MCF 10A (cell line): Measurements from ENCODE around the gene MTUS2. TPM values are rescaled to one million over a fixed set of nuclear protein-coding genes. Genes with fewer than 3 reads are reported as not detected.

ENCODE experiments used
- BruUV-seq: library from RNA; stranded (reverse); fragments of 400-500 nt; replicated peaks from 2 replicates; lab custom pipeline; 2021; lab: Mats Ljungman, UMichigan
- CTCF ChIA-PET: fragments of 300-600 bp; sonication (Branson Sonifier 250); formaldehyde crosslinking; extraction: SDS; loops from one replicate; lab custom pipeline; 2021; ENCODE audit warnings: antibody characterized with exemption, inconsistent platforms; lab: Yijun Ruan, JAX
- POLR2A ChIA-PET: fragments of 300-600, 350-650 bp; sonication (Branson Sonifier 250); formaldehyde crosslinking; extraction: SDS; loops from one replicate; lab custom pipeline; 2020; ENCODE audit warnings: antibody characterized with exemption, inconsistent platforms; lab: Yijun Ruan, JAX
- DNase-seq: peaks from one replicate; pipeline ENCODE4 v3.0.0-alpha.2; 2018; ENCODE audit not compliant: unreplicated experiment
- H3K27ac Mint-ChIP-seq: one replicate; pipeline ENCODE4 v1.8.0; 2022; ENCODE audit warnings: mild to moderate bottlenecking, low read depth, mixed read lengths; ENCODE audit not compliant: unreplicated experiment
- H3K27me3 Mint-ChIP-seq: one replicate; pipeline ENCODE4 v1.8.0; 2022; ENCODE audit warnings: mixed read lengths; ENCODE audit not compliant: insufficient read depth, unreplicated experiment
- H3K36me3 Mint-ChIP-seq: one replicate; pipeline ENCODE4 v1.8.0; 2022; ENCODE audit warnings: mild to moderate bottlenecking, moderate library complexity, mixed read lengths; ENCODE audit not compliant: insufficient read depth, unreplicated experiment
- H3K4me1 Mint-ChIP-seq: one replicate; pipeline ENCODE4 v1.8.0; 2022; ENCODE audit warnings: mixed read lengths; ENCODE audit not compliant: insufficient read depth, unreplicated experiment
- H3K4me3 Mint-ChIP-seq: one replicate; pipeline ENCODE4 v1.8.0; 2022; ENCODE audit warnings: mild to moderate bottlenecking, moderate library complexity, mixed read lengths; ENCODE audit not compliant: unreplicated experiment
- H3K9me3 Mint-ChIP-seq: one replicate; pipeline ENCODE4 v1.8.0; 2022; ENCODE audit warnings: mixed read lengths; ENCODE audit not compliant: unreplicated experiment
- CTCF ChIP-seq: fragments of 200-600 bp; IDR thresholded peaks from one replicate; pipeline ENCODE4 v1.8.0; 2022; ENCODE audit warnings: antibody characterized with exemption, mild to moderate bottlenecking; ENCODE audit not compliant: unreplicated experiment
- intact Hi-C: fragments of 100-400 bp; cut with micrococcal nuclease; formaldehyde crosslinking; loops from 2 replicates; pipeline ENCODE4 v1.14.1; 2022
- total RNA-seq: library from RNA; stranded (reverse); gene quantifications from 2 replicates; pipeline ENCODE4 v1.2.3, GENCODE V29; 2022

Gene MTUS2
- total RNA-seq, 1 experiment from 2014 or later, result not detected

DNA sequence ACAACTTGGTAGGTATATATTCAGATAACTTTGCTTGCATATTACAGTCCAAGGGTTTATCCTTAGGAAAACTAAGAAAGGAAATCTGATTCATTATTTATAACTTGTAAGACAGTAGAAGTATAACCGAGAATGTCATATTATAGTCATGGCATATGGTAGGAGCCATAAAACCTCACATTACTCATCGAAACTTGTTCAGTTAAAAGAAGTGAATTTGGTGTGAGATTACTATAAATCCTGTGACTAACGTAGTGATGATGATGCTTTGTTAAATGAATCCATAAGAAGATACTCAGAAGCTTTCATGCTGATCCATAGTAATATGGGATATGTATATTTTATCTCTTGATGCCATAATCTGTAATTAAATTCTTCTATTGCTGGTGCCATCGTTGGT is 57.3 kb downstream of the MTUS2 start:
- H3K4me1 Mint-ChIP-seq, result no peaks in the 10 kb centered on the region
- H3K27me3 Mint-ChIP-seq, result no peaks in the 10 kb centered on the region
- H3K27ac Mint-ChIP-seq, result no peak overlapping the region
- no TSS peak for BruUV-seq
- peaks cover 27% of the 10 kb centered on the region for H3K9me3 Mint-ChIP-seq
- intact Hi-C loops, result no loop called here
- no peaks in the 10 kb centered on the region for H3K36me3 Mint-ChIP-seq
- H3K4me3 Mint-ChIP-seq, result no peak overlapping the region
- ChIA-PET POLR2A (no interaction called here), CTCF (interaction anchor here (1.0 kb wide), 1 partner anchor 12 kb away, joined by 4 read pairs; no protein-coding TSS in a partner anchor)
- no peak for DNase-seq
- no peak for TF ChIP-seq CTCF

- DNase-seq, result no peak
- Mint-ChIP-seq H3K27ac (no peak overlapping the region), H3K36me3 (no peaks in the 10 kb centered on the region), H3K9me3 (peaks cover 9% of the 10 kb centered on the region), H3K4me1 (no peaks in the 10 kb centered on the region), H3K27me3 (no peaks in the 10 kb centered on the region), H3K4me3 (no peak overlapping the region)
- BruUV-seq, result no TSS peak
- POLR2A ChIA-PET, result no interaction called here
- CTCF ChIA-PET, result no interaction called here
- no peak for TF ChIP-seq CTCF
- intact Hi-C loops, result no loop called here
These were observed 65.0 kb downstream of the MTUS2 start for GRCh38 chr13:28885181-28885580.

GRCh38 chr13:28889086-28889732 is 69.1 kb downstream of the MTUS2 start:
- DNase-seq, result no peak
- ChIA-PET CTCF (no interaction called here), POLR2A (no interaction called here)
- TF ChIP-seq CTCF, result no peak
- intact Hi-C loops, result no loop called here
- Mint-ChIP-seq H3K4me1 (no peaks in the 10 kb centered on the region), H3K27ac (no peak overlapping the region), H3K9me3 (peaks cover 23% of the 10 kb centered on the region), H3K27me3 (no peaks in the 10 kb centered on the region), H3K4me3 (no peak overlapping the region), H3K36me3 (no peaks in the 10 kb centered on the region)
- no TSS peak for BruUV-seq

DNA sequence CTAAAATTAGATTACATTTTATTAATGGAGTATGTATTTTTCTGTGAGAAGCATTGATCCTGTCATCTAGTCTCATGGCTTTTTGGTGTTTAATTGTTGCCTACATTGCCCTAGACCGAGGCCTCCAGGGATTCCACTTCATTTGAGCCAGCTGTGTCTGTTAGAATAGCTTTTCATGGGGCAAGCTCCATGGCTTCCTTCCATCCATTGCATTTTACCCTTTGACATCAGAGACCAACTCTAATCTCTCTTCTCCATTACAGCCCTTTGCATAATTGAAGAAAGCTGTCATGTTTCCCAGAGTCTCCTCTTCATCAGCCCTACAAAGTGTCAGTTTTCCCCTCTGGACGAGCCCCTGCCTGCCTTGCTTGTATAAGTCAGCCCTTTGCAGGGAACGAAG is 70.6 kb downstream of the MTUS2 start:
- no TSS peak for BruUV-seq
- Mint-ChIP-seq H3K4me3 (no peak overlapping the region), H3K4me1 (no peaks in the 10 kb centered on the region), H3K27ac (no peak overlapping the region), H3K9me3 (peaks cover 27% of the 10 kb centered on the region), H3K27me3 (no peaks in the 10 kb centered on the region), H3K36me3 (no peaks in the 10 kb centered on the region)
- ChIA-PET POLR2A (no interaction called here), CTCF (no interaction called here)
- DNase-seq, result no peak
- TF ChIP-seq CTCF, result no peak
- intact Hi-C loops, result no loop called here
